SW 1271 (cell line): ENCODE measurements around the gene LGALS7.
"Not testable (repeated sequence)": the region's sequence is repeated elsewhere in the genome, so short reads cannot be mapped to it uniquely, and the experiment has no call there.

Experiments
- DNase-seq, 2 experiments: peaks; one replicate each; lab custom pipeline; 2025; lab: John Stamatoyannopoulos, UW

Gene LGALS7

DNA sequence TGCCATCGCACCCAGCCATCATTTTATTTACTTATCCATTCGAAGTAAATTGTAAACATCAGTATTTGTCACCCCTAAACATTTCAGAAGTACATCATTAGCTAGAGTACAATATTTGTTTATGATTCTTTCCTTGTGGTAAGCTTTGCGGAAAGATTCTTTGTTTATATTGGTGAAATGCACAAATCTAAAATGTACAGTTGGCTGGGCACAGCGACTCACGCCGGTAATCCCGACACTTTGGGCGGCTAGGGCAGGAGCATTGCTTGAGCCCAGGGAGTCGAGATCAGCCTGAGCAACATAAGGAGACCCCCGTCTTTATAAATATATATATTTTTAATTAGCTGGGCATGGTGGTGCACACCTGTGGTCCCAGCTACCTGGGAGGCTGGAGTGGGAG is 25.8 kb upstream of the LGALS7 start:
- no peak for DNase-seq

DNA sequence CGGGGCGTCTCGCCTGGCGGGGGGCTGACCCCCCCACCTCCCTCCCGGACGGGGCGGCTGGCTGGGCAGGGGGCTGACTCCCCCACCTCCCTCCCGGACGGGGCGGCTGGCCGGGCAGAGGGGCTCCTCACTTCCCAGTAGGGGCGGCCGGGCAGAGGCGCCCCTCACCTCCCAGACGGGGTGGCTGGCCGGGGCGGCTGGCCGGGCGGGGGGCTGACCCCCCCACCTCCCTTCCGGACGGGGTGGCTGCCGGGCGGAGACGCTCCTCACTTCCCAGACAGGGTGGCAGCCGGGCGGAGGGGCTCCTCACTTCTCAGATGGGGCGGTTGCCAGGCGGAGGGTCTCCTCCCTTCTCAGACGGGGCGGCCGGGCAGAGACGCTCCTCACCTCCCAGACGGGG is 24.5 kb upstream of the LGALS7 start:
- DNase-seq = not testable (repeated sequence)

GRCh38 chr19:38796154-38796553 is 22.8 kb upstream of the LGALS7 start:
- DNase-seq = no peak

DNA sequence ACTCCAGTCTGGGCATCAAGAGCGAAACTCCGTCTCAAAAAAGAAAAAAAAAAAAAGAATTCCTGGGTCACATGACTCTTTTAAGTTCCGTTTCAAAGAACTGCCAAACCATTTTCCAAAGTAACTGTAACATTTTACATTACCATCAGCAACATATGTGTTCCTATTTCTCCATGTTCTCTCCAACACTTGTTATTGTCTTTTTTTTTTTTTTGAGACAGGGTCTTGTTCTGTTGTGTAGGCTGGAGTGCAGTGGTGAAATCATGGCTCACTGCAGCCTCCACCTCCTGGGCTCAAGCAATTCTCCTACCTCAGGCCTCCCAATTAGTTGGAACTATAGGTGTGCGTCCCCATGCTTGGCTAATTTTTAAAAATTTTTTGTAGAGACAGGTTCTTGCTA is 22.2 kb upstream of the LGALS7 start:
- DNase-seq = no peak

DNA sequence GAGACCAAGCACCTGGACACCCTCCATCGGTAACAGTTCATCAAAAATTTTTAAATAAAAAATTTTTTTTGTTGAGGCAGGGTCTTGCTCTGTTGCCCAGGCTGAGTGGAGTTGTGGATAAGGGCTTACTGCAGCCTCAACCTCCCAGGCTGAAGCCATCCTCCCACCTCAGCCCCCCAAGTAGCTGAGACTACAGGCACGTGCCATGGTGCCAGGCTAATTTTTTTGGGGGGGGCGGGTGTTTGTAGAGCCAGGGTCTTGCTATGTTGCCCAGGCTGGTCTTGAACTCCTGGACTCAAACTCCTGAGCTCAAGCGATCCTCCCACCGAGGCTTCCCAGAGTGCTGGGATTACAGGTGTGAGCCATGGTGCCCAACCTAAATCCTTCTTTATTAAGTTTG is 20.4 kb upstream of the LGALS7 start:
- no peak for DNase-seq

DNA sequence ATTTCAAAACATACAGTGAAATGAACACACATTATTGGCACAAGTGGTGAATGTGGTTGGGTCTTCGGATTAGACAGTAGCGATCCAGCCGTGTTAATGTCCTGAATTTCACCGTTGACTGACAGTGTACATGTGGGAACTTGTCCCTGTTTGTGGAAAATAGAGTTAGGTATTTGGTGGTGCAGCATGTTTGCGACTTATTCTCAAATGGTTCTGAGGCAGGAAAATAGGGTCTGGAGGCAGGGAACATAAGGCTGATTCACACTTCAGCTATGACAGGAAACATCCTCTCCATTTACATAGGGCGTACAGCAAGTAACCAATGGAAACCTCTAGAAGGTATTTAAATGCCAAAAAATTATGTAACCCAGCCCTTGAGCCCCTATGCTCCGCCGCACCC is 19.9 kb upstream of the LGALS7 start:
- no peak for DNase-seq

- DNase-seq = no peak
These were observed 19.2 kb upstream of the LGALS7 start for GRCh38 chr19:38792250-38793111.

DNA sequence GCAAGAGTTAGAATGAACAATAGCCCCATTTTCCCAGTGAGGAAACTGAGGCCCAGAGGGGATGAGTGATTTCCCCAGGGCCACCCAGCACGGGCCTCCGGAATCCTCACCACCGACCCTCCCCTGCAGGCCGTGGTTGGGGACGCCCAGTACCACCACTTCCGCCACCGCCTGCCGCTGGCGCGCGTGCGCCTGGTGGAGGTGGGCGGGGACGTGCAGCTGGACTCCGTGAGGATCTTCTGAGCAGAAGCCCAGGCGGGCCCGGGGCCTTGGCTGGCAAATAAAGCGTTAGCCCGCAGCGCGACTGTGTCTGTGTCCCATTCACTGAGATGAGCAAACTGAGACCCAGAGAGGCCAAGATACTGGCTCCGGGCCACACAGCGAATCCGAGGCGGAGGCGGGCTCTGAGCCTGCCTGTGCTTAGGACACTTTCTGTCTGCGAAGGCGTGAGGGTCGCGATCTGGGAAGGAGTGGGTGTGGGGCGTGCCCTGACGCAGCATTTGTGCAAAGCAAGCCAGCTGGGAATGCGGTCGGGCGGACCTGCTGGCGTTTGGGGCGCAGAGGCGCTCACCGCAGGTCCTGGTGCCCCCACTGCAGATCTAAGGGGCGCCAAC is 18.2 kb upstream of the LGALS7 start:
- DNase-seq = not testable (repeated sequence)

DNA sequence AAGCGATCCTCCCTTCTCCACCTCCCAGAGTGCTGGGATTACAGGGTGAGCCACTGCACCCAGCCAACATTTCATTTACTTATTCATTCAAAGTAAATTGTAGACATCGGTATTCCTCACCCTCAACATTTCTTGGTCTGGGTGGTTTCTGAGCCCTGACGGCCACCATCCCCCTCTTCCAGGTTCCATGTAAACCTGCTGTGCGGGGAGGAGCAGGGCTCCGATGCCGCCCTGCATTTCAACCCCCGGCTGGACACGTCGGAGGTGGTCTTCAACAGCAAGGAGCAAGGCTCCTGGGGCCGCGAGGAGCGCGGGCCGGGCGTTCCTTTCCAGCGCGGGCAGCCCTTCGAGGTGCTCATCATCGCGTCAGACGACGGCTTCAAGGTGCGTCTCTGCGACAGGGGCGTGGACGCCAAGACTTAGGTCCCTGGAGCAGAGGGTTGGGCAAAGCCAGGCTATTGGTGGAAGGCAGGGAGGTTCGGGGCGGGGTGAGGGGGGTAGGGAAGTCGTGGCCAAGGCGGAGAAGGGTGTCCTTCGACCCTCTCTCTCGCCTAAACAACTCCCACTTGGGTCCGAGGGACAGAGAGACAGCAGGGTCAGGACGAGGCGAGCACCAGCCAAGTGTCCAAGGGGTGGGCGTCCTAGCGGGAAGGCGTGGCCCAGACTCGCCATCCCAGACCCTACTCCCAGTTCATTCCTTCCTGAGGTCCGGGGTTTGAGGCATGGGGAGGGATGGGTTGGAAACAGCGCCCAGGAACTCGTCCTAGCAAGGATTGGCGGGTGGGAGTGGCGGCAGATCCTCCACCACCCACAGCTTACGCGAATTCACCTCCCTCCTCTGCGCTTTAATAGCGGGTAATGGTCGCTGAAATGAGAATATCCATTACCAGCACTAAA is 17.4 kb upstream of the LGALS7 start:
- not testable (repeated sequence) for DNase-seq

GRCh38 chr19:38788478-38789243 is 15.3 kb upstream of the LGALS7 start, which contains the start of gene LGALS7B:
TSS of gene LGALS7B (plus strand) at chr19:38789200. CDS start at chr19:38789227, 27 bp downstream.
- DNase-seq = no peak

DNA sequence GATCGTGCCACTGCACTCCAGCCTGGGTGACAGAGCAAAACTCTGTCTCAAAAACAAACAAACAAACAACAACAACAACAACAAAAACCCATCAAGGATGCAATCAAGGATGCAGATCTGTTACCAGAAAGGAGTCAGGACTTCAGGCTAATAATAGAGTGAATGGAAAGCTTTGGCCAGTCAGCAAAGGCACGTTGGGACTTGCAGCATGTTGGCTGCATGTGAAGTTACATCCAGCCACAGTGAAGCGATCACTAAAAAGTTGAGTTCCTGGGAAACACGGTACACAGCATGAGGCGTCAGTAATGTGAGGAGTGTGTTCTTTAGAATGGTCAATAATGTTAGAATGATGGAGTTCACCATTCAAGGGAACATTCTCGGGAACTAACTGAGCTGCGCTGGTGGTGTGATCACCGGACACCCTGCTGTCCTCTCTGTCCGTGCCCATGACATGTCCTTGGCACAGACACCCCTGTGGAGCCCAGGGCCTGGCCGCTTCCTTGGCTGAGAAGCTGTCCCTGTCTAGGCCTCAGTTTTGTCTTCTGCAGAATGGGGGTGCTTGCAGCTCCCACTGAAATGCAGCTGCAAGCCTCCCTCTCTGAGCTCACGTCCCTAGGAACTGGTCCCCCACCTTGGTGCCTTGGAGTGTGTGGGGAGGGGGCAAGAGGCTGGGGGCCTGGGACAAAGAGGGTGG is 13.4 kb upstream of the LGALS7 start:
- DNase-seq = no peak

GRCh38 chr19:38786061-38786460 is 12.7 kb upstream of the LGALS7 start:
- DNase-seq = not testable (repeated sequence)

- no peak for DNase-seq
These were observed 11.9 kb upstream of the LGALS7 start for GRCh38 chr19:38785187-38785699.

DNA sequence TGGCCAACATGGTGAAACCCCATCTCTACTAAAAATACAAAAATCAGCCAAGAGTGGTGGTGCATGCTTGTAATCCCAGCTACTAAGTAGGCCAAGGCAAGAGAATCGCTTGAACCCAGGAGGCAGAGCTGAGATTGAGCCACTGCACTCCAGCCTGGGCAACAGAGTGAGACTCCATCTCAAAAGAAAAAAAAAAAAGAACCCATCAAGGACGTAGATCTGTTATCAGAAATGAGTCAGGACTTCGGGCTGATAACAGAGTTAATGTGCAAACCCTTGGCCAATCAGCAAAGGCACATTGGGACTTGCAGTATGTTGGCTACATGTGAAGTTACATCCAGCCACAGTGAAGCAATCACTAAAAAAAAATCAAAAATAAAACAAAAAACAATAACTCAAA is 10.9 kb upstream of the LGALS7 start:
- no peak for DNase-seq

- DNase-seq = not testable (repeated sequence)
These were observed 8.9 kb upstream of the LGALS7 start for GRCh38 chr19:38782212-38782611.

DNA sequence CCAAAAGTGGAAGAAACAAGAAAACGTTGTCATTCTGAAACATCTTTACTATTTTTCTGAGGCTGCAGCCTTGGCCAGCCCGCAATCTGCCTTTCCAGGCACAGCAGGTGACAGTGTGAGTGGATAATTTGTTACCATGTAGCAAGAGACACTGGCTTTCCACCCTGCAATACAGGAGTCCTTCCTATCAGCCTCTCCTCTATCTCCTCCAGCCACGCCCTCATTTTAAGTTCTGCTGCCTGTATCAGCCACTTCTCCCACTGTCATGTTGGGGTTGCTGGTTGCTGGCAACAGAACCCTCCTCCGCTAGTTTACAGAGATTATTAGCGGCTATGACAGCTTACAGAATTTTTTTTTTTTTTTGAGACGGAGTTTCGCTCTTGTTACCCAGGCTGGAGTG is 7.7 kb upstream of the LGALS7 start:
- DNase-seq = no peak

- DNase-seq = no peak
These were observed 7.1 kb upstream of the LGALS7 start for GRCh38 chr19:38780443-38780842.

GRCh38 chr19:38778733-38779132 is 5.4 kb upstream of the LGALS7 start:
- DNase-seq = no peak

DNA sequence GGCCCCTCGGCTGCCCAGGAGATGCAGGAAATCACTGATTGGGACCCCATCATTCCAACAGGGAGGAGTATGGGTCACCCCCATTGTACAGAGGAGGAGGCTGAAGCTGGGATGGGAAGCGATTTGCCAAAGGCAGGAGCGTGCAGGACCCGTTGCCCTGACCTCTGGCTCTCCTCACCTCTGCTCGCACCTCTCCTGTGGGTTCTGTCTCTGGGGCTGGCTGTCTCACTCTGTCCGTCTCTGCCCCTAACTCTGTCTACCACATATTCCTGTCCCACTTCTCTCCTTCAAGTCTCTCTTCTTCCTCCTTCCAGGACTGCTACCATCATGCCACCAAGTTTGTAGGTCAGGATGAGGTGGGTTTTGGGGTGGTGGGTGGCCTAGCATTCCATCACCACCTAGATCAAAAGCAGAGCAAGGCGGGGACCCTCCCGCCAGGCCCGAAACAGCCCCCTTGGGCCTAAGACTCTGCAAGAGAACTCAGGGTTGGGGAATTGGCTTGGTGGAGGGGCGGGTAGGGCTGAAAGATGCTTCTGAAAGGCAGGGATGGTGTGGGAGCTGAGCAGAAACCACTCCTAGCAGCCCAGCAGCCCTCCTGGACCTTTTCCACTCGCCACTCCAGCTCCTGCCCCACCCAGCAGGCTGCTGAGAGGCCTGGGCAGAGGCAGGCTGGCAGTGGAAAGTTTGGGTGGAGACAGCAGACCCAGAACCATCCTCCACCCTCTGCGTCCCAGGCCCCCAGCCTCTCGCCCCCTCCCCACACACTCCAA is 1.0 kb upstream of the LGALS7 start:
- DNase-seq = no peak

GRCh38 chr19:38771569-38771968 is 1.7 kb downstream of the LGALS7 start:
- DNase-seq = not testable (repeated sequence)
